ENCODE measurements around the gene CBX6. TPM values are rescaled to one million over a fixed set of nuclear protein-coding genes. Genes with fewer than 3 reads are reported as not detected.

CBX6 gene
- total RNA-seq, 1 experiment from 2014 or later = 31.4 TPM

DNA sequence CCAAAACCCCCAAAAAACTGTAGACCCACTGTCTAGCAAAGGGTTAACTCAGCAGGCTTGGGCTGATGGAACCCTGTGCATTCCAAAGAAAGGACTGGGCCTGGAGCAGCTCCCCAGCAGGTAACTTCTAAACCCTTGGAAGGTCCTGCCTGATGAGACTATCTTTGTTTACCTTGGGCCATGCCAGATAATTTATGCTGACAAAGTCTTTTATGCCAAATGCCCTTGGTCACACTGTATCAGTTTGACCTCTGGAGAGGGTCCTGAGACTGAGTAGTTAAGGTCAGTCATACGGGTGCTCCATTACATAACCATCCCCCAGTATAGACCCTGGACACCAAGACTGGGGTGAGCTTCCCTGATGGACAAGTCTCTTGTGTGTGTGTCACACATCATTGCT lies 56.2 kb downstream of the CBX6 start:
- H3K4ac ChIP-seq (ENCODE audit: low read depth, low read length) = no peak overlapping the region
- H2BK15ac ChIP-seq (ENCODE audit: low read depth, low read length) = no peak overlapping the region
- H3K4me2 ChIP-seq (ENCODE audit: insufficient read depth, insufficient read length, low read length) = no peak overlapping the region
- no peak overlapping the region for H3K14ac ChIP-seq (ENCODE audit: insufficient read depth, low read length)
- TF ChIP-seq, protein P1, sequence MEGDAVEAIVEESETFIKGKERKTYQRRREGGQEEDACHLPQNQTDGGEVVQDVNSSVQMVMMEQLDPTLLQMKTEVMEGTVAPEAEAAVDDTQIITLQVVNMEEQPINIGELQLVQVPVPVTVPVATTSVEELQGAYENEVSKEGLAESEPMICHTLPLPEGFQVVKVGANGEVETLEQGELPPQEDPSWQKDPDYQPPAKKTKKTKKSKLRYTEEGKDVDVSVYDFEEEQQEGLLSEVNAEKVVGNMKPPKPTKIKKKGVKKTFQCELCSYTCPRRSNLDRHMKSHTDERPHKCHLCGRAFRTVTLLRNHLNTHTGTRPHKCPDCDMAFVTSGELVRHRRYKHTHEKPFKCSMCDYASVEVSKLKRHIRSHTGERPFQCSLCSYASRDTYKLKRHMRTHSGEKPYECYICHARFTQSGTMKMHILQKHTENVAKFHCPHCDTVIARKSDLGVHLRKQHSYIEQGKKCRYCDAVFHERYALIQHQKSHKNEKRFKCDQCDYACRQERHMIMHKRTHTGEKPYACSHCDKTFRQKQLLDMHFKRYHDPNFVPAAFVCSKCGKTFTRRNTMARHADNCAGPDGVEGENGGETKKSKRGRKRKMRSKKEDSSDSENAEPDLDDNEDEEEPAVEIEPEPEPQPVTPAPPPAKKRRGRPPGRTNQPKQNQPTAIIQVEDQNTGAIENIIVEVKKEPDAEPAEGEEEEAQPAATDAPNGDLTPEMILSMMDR (conservative IDR thresholded peaks at IDR 0.05) = no peak
- no peaks in the 10 kb centered on the region; a peak in 1 of 5 replicates for H3K9me3 Mint-ChIP-seq
- H2BK5ac ChIP-seq (ENCODE audit: insufficient read length, low read length) = no peak overlapping the region
- no peak overlapping the region for H2AFZ ChIP-seq (ENCODE audit: low read length)
- no peaks in the 10 kb centered on the region for H3K23me2 ChIP-seq (ENCODE audit: insufficient read length, low read depth, low read length, poor library complexity, severe bottlenecking)
- no CpG with 5 or more reads among the region's 1 CpG for WGBS (ENCODE audit: extremely low coverage, insufficient read length, low lambda C conversion rate)
- H2BK120ac ChIP-seq (ENCODE audit: low read depth, low read length, poor library complexity, severe bottlenecking) = no peak overlapping the region
- peaks cover 54% of the 10 kb centered on the region for H3K27me3 Mint-ChIP-seq (ENCODE audit: low read depth)
- H4K91ac ChIP-seq (ENCODE audit: insufficient read length, low read depth, low read length) = no peak overlapping the region
- H3K27ac Mint-ChIP-seq = no peak overlapping the region
- H3K9me3 ChIP-seq (ENCODE audit: control insufficient read depth, low read depth, low read length) = no peaks in the 10 kb centered on the region
- H3K18ac ChIP-seq (ENCODE audit: insufficient read length, low read depth, low read length) = no peak overlapping the region
- H2BK12ac ChIP-seq (ENCODE audit: insufficient read length, low read depth, low read length) = no peak overlapping the region
- H4K20me1 ChIP-seq (ENCODE audit: control insufficient read depth, insufficient read depth, insufficient read length) = no peaks in the 10 kb centered on the region
- H3T11ph ChIP-seq (ENCODE audit: low read length) = no peak overlapping the region
- H3K4me1 ChIP-seq (ENCODE audit: insufficient read depth, low read length) = no peaks in the 10 kb centered on the region
- no peak overlapping the region for H3K9ac ChIP-seq (ENCODE audit: extremely low read depth, insufficient read length, low read length)
- no peak overlapping the region for H2AK5ac ChIP-seq (ENCODE audit: insufficient read length, low read length)
- H3K79me1 ChIP-seq (ENCODE audit: insufficient read depth, low read depth, low read length, poor library complexity, severe bottlenecking) = no peaks in the 10 kb centered on the region
- no peak overlapping the region for H3K27ac ChIP-seq (ENCODE audit: insufficient read length, low read depth, low read length)
- no peak overlapping the region for H4K5ac ChIP-seq (ENCODE audit: insufficient read length, low read depth, low read length)
- peaks cover 4 to 15% of the 10 kb centered on the region in 2 experiments; a peak in 3 of 4 replicates for H3K4me1 Mint-ChIP-seq
- no peaks in the 10 kb centered on the region for H3K36me3 Mint-ChIP-seq (ENCODE audit: insufficient read depth in 1 of 3, low read depth in 3 of 3)
- no peak overlapping the region for H3K4me3 Mint-ChIP-seq
- no peak overlapping the region for H4K8ac ChIP-seq (replicated peaks; ENCODE audit: insufficient read length, low read depth, low read length)
- H3K27me3 ChIP-seq (ENCODE audit: insufficient read depth, low read length) = no peaks in the 10 kb centered on the region
- no peak for DNase-seq
- no peak overlapping the region for H3K23ac ChIP-seq (ENCODE audit: insufficient read length, low read depth, low read length)
- no peak overlapping the region for H3K56ac ChIP-seq (ENCODE audit: insufficient read length, low read depth, low read length)
- H2BK20ac ChIP-seq (ENCODE audit: low read depth, low read length, poor library complexity, severe bottlenecking) = no peak overlapping the region
- no peaks in the 10 kb centered on the region for H3K79me2 ChIP-seq (ENCODE audit: insufficient read depth, low read length)

Other genes with a start within 250 kb of the CBX6 start
- 3.6 and 4.2 TPM in 2 replicates for gene FAM227A, start 215.8 kb downstream of the CBX6 start, total RNA-seq (2021)
- 24.8 and 26.6 TPM in 2 replicates for gene CBY1, start 215.6 kb downstream of the CBX6 start, total RNA-seq (2021)
- gene TOMM22, start 190.3 kb downstream of the CBX6 start, total RNA-seq (2021) = 128 TPM in 2 replicates
- 18.3 and 19.2 TPM in 2 replicates for gene JOSD1, start 171.3 kb downstream of the CBX6 start, total RNA-seq (2021)
- 108 TPM in 2 replicates for gene GTPBP1, start 166.3 kb downstream of the CBX6 start, total RNA-seq (2021)
- gene SUN2, start 116.2 kb downstream of the CBX6 start, total RNA-seq (2021) = 12.0 and 12.1 TPM in 2 replicates
- gene DNAL4, start 78.1 kb downstream of the CBX6 start, total RNA-seq (2021) = 8.3 and 8.9 TPM in 2 replicates
- 7.8 and 8.1 TPM in 2 replicates for gene NPTXR, start 28.2 kb downstream of the CBX6 start, total RNA-seq (2021)
- not detected in 2 replicates for gene APOBEC3A, start 85.4 kb upstream of the CBX6 start, total RNA-seq (2021)
- gene APOBEC3B, start 110.1 kb upstream of the CBX6 start, total RNA-seq (2021) = 28.1 and 29.0 TPM in 2 replicates
- gene APOBEC3C, start 142.0 kb upstream of the CBX6 start, total RNA-seq (2021) = 31.7 and 32.1 TPM in 2 replicates
- 8.6 and 9.4 TPM in 2 replicates for gene APOBEC3D, start 148.9 kb upstream of the CBX6 start, total RNA-seq (2021)
- gene APOBEC3F, start 168.6 kb upstream of the CBX6 start, total RNA-seq (2021) = 8.9 and 11.6 TPM in 2 replicates
- 1.6 and 2.4 TPM in 2 replicates for gene APOBEC3G, start 205.1 kb upstream of the CBX6 start, total RNA-seq (2021)
- 0.48 TPM in 2 replicates for gene APOBEC3H, start 225.0 kb upstream of the CBX6 start, total RNA-seq (2021)